Hypothalamus (tissue), 51 donors: Measurements from ENCODE around the gene ELL2.
"Not testable (repeated sequence)": the region's sequence is repeated elsewhere in the genome, so short reads cannot be mapped to it uniquely, and the experiment has no call there.

Experiments
- DNase-seq, 51 donors: peaks; one replicate each; lab custom pipeline; 2025; lab: John Stamatoyannopoulos, UW

ELL2 gene

DNA sequence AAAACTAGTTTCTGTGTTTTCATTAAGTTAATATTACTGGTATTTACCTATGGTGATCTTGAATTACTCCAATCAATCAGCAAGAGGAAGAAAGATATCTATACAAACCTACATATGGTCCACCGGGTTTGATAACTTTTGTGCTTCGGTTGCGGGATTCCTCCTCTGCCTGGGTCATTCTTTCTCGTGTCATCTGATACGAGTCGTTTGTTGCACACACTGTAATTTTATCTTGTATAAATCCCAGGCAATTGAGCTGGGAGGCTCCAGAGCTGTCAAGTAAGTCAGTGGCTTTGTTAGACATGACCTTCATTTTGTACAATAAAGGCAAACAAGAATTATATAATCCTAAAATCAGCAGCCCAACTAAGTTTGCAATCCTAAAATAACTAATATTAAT, 48.0 kb downstream of the ELL2 start:
- no peak for DNase-seq

DNA sequence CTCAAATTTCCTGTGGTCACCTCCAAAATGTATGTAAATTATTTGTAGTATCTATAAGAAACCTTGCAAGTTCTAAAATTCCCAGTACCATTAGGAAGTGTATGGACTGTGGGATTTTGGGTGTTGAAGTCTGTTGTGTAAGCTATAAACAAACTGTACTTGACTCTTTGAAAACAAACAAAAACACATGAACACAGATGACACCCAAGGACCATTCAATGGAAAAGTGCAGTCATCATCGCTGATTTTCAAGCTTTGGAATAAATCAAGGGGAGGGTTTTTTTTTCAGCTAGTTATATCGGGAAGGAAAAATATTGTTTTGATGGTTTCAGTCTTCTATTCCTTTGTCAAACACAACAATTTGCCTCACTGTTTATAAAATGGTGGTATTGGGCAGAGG, 49.6 kb downstream of the ELL2 start:
- no peak for DNase-seq

DNA sequence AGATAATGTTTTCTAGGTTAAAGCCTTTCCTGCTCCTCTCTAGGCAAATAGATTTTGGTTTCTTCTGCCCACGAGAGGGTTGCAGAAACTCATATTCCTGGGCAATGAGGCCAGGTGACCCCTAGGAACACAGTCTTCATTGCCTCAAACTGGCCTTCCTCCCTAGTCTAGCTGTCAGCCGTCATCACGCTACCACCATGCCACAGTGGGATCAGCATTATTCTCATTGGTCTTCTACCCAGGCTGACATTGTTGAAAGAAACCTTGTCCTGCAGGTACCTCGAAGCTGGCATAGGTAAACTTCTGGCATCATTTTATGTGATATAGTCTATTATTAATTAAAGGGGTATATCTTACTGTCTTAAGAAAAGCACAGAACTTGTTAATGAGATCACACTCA, 51.1 kb downstream of the ELL2 start:
- no peak for DNase-seq

DNA sequence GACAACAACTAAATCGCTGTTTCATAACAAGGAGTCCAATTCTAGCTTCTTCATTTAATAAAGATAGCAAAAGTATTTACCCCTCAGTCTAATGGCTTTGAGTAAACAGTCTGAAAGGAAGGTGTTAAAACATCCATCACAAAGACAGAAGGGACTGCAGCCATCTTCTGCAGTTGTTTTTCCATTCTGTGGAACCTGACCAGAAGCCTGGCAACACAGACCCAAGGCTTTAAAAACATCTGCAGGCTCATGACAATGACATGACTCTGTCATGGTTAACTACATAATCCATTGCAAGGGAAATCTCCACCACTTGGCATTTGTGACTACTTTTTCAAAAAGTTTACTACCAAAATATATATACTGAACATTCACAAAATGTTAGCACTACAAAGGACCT, 51.9 kb downstream of the ELL2 start:
- no peak for DNase-seq

DNA sequence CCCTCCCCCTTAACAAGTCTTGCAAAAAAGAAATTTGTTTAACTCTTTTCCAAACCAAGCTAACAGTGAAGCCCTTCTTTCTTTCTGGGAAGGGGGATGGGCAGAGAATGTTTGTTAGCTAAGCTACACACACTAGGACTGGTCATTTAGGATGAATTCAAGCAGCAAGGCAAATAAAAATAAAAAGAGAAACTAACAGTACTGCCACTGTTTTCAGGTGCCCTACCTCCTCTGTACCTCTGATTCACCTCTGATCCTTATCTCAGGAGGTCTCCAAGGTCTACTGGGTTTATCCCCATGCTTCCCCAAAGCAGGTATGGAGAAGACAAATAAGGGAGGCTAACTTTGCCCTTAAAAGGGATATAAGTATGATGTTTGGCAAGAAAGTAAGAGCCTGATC, 52.9 kb downstream of the ELL2 start:
- no peak for DNase-seq

DNA sequence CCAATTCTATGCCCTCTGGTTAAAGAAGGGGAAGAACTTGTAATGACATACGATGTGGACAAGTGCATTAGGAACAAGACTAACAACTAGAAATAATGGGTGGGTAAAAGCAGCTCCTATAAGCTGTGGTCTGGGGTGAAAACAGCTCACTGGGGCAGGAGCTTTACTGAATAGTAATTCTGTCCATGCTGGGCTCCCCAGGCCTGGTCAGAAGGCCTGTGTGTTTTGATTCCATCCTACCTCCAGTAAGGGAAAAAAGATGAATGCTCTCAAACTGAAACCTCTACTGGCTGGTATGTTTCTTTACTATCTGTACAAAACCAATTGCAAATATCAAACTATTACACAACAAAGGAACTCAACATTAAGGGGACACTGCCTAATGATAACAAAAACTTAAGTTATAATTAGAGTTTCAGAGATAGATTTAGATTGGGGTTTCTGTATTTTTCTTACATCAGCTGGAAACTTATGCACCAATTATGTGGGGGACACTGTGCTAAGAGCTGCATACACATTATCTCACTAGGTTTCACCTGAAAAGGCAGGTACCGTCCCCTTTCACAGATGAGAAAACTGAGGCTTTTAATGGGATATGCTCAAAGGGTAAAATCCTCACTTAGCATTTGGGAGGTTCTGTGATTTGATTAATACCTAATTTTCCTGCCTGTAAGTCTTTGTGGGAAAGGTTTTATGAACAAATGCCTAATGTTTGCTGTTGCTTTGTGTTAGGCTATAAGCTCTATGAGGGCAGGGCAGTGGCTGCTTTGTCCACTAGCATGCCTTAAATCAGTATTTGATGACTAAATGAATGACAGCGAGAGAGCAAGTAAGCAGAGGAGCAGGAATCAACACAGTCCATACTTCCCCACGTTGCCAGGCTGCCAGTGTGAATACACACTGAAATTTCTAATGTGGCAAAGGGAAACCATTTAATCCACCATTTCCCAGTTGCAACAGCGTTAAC, 53.6 kb downstream of the ELL2 start:
- no peak for DNase-seq

DNA sequence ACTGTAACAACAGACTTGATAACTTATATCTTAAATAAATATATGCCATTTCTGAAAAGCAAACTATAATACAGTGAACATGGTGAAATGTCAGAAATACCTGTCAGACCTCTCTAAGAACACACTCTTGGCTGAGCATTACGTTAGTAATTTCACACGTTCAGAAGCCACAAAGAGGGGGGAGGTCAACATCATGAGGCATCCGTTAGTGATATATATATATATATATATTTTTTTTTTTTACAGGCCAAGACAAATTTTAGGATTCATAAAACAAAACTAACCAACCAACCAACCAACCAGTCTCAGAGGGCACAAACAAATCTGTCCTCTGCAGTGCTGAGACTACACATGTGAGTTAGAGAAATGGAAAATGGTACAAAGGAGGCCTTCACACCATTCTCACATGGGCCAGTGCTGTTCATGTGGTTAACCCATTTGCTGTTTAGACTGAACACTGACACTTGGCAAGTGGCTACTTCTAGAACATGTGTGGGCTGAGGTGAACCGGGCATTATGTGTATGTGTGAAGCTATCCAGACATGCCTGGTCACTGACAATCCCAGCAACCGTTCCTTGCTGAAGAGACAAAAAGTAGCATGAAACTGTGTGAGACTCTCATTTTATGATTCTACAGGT, 54.5 kb downstream of the ELL2 start:
- DNase-seq = no peak

DNA sequence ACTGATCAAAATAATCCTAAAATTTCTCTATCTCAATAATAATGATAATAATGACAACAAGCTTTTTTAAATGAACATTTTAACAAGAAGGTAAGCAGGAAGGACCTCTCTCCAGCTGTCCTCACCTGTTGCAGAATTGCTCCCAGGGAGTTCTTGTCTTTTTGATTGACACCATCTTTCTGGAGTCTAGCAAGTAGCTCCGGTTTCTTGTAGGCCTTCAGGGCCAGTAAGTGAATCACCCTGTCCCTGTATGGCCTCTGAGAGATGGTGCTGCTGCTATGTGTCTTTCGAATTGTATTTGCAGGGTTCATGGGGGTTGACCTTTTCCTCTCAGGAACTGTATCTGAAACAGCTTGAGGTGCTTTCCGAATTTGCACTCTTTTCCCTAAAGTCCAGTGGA, 55.3 kb downstream of the ELL2 start:
- not testable (repeated sequence) for DNase-seq

DNA sequence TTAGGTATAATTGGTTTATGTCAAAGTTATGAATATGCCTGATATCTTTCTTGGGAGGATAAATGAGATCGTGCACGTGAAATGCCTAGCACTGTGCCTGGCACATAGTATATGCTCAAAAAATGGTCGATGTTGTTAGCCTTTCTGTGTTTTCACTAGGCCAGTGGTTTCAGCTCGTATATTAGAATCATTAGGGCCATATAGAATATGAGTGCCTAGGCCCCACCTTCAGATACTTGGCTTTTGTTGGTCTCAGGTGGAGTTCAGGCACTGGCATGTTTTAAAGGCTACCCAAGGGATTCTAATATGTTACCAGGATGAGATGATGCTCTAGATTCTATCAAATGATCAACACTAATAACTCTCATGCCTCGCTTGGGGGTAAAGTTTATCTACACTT, 56.8 kb downstream of the ELL2 start:
- DNase-seq = no peak

DNA sequence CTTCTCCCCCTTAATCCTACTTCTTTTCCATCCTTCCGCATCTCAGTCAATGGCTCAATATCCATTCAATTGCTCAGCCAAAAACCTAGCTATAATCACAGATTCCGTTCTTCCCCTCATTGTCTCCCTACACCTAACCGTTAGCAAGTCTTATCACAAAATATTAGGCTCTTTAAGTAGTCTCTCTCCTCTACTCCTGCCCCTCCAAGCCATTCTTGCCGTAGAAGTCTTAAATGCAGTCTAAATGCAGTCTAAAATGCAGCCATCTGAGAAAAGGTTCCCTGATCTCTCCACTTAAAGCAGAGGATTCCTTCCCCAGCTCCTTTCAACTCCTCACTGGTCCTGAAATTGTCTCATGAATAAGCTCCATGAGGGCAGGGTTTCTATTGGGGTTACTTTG, 57.8 kb downstream of the ELL2 start:
- no peak for DNase-seq

DNA sequence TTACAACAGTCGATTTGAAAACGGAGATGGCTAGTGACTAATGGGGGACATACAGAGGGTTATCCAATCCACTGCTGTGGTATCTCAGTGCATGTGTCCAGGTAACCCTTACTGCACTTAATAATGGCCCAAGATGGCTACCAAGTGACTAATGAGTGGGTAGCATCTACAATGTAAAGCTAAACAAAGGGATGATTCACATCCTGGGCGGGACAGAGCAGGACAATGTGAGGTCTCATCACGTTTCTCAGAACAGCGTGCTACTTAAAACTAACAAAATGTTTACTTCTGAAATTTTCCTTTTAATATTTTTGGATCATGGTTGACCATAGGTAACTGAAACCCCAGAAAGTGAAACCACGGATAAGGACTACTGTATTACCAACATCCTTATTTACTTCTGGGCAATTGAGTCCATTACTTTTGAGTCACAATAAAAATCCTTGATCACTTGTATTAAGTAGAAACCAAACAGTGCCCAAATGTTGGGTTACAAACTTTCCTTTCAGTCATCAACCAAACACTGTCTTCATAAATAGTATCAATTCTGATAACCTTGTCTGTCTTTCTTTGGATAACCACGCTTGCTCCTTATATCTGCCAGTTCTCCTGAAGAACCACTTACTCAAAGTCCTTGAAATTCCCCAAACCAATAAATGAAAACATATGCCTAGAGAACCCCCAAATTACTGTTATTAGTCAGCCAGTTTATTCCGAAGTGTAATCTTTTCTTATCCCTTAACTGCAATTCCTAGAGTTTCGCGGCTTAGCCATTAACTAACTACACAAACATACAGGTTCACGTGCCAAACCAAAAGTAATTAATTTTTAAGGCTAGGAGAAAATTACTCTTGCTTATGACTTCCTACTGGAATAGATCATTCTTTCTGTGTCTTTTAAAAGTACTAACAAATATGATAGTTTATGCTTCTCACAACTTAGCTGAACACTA, 59.7 kb downstream of the ELL2 start:
- DNase-seq = no peak

DNA sequence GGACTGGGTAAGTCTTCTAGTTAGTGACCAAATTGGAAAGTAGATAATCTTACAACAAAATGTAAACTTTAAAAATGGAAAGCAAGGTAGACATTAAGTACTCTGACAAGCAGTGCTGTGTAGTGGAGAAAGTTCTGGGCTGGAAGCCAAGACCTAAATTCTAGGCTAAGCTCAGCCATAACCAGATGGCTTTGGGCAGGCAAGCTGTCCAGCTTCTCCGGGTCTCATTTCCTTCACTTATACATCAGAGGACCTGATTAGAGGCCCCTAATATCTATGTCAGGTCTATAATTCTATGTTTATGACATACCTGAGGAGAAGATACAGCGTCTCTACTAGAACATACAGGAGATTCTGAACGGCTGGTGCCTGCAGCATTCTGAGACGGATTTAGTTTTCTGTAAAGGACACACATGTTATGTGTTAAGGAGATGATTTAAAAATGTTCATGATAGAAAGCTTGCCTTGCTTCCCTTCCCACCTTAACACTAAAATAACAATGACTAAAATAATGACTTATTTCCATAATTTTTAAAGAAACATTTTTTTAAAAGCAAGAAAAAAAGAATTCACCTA, 61.2 kb downstream of the ELL2 start:
- peak in 6 of 51 donors; percentile 4 to 25 (median 15) for DNase-seq

DNA sequence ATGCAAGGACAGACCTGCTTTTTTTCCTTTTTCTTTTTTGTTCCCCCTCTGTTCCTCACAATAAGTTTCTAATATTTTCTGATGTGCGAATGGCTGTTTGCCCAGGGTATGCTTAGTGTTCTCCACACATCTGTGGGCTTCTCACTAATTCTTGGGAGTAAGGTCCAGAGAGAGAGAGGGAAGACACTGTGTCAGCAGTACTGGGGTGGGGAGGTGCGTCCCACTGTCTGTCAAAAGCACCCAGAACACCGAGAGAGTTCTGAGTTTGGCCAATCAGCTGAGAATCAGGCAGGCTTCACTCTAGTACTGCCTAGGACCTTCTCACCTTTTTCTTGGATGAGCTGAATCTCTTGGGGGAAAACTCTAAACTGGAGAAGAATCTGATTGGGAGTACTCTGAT, 61.8 kb downstream of the ELL2 start:
- no peak for DNase-seq

DNA sequence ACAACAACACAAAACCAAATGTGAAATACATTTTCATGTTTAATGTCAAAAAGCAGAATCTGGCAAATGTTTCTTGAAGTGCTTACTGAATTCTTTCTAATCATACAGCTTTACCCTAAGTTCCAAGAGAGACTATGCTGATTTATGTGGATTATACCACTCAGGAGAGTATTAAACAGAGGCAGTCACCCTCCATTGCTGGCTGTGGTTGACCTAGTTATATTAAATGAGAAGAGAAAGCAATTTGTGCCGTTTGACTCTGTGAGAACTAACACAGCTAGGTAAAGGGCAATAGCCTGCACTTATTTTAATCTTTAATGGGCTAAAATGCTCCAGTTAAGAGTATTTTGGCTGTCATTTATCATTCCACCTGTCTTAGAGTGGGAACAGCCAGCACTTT, 62.6 kb downstream of the ELL2 start:
- DNase-seq = no peak

DNA sequence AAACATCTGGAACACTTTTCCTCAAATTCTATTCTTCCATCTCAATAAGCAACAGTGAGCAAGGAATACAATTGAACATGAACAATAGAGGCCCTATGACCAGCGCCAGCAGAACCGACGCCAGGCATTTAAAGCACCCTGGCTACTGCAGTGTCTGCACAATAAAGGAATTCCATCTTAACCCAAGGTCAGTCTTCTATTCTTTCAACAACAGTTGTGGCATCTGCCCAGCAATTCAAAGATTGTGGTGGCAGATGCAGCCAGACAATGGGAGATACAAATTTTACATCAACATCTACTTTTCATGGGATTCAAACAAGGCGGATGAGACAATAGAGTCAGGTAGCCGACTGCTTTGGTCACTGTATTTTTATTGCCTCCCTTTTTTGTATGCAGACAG, 65.9 kb downstream of the ELL2 start:
- peak in 21 of 51 donors; percentile 2 to 70 (median 32) for DNase-seq

DNA sequence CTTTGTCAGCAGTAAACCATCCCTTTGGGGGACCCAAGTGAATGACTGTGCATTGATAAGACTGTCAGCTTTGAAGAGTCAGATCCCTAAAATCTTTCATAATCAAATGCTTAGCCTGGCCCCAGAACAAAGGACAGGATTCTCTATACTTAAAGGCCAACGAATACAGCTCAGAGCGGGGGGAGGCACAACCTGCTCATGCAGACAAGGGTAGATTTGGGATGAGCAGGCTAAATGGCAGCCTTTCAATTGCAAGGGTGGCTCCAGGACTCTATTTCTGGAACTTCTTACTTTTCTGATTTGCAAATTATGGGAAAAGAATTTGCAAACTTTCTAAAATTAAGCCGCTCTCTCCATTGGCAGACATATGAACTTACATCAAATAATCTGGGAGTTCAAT, 66.4 kb downstream of the ELL2 start:
- DNase-seq = peak in 1 of 51 donors; percentile 21

DNA sequence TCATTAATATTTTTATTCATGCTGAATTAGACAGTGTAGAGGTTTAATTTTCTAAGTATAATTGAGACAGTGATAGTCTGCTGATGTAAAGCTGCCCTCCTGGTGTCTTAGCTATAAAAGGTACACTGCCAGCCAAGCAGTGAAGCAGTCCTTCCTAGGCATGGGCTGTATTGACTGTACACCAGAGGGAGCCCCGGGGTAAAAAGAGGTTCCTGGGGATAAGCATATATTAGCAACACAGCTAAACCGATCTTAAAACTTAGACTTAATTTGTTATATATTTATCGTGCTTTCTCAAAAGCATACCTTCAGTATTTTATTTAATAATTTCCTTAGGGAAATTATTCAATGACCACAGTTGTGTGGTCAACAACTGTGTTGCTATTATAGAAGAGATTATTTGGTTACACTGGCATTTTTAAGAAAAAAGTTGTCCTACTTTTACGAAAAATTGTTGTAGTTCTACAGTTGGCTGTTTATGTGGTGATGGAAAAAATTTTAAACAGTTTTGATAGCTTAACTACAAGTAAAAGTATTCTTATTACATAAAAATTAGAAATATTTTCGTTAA, 68.8 kb downstream of the ELL2 start:
- DNase-seq = peak in 14 of 51 donors; percentile 7 to 66 (median 18)

DNA sequence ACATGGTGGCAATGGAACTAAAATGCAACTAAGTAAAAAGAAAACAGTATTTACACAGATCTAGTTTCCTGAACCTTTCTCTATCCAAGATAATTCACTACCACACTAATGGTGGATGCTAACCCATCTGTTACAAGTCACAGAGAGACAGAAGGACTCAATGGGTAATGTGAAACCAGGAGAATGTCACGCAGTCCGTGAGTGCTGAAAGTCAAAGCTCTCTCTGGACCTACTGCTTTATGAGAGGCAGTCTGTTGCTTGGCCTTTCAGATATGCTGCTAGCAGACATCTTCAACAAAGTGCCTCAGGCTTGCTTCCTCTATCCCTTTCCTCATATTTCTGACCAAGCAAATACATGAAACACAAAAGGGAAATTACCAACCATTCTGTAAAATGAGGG, 70.2 kb downstream of the ELL2 start:
- DNase-seq = no peak

DNA sequence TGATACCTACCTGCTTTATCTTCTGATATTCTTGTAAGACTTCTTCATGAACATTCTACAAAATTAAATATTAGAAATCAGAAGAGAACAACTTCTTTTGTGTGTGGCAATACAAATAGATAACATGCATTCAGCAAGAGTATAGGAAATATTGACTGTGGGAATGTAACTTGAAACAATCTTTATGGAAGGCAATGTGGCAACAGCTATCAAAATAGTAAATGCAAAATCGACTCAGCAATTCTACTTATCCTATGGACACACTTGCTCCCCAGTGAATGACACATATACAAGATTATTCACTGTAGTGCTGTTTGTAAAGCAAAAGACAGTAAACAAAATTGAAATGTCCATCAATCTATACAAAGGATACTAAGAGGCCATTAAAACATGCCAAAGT, 72.6 kb downstream of the ELL2 start:
- DNase-seq = no peak

DNA sequence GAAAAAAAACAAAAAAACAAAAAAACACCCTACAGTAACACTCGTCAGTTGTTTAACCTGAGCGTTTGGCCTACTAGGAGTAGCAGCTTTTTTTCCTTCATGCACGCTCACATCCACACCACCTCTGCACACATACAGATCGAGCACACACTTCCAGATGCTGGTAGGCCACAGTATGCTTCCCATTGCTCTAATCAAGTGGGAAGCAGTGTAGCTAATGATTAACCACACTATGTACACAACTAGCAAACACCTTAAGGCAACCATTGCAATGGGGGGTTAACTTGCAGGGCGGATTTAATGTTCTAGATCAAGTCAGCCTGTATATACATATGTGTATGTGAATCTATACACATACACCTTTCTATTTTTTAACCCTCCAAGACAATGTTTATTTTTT, 73.7 kb downstream of the ELL2 start:
- no peak for DNase-seq
